A204.1 (cell line): Measurements from ENCODE around the gene PCNX2.

Source experiments
- FAIRE-seq: peaks from 2 replicates; lab custom pipeline; 2012; peaks lifted over from hg19 to GRCh38; lab: Jason Lieb, UNC

The PCNX2 gene

DNA sequence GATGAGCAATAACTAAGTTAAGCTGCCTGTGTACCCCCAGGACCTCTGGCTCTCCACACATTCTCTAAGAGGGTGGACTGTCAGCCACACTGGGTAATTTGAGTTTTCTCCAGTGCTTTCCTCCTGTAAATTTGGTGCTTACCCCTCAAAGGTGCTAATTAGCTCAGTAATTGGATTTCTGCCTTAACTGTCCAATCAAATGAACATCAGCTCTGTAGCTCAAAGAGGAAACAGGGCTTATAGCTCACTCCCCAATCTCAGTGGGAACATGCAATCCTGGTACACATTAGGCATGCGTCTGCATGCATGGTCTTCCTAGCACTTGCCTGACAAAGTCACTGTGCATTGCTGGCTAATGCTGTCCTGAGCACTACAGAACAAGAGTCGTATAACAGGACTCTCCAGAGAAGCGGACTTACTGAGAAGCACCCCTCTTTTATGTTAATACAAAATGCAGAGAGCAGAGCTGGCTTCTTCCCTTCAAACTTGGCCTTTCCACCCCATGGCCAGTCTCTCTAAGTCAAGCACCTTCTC, 235.0 kb downstream of the PCNX2 start:
- no peak for FAIRE-seq

- FAIRE-seq: no peak
These were observed 237.7 kb downstream of the PCNX2 start for GRCh38 chr1:233057836-233058235.

DNA sequence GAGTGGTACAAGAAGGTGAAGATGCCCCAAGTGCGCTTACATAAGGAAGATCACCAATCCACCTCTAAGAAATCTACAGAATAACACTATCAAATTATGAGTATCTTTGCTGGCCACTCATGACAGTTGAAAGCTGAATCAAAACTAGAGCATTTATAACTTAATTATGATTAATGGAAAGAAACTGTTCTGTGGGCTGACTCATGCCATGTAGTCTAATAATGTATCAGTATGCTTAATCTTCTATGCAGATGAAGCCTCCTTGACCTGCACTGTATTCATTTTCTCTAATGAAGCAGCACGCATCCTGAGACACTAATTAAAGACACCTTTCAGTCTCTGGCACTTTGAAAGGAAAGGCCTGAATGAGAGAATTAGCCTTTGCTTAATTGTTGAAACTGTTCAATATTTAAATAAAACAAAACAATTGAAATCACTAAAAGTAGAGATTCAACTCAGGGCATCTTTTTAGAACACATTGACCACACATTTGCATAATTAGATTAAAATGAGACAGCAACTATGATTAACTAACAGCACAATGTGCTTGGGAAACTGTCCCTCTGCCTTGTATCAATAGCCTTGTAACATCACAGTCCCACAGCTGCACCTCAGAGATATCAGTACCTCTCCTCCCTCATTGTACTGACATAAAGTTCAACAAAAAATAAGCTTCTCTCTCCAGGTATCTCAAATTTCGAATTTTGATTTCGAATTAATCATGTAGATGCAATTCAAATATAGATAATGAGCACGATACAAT, 239.5 kb downstream of the PCNX2 start:
- no peak for FAIRE-seq

DNA sequence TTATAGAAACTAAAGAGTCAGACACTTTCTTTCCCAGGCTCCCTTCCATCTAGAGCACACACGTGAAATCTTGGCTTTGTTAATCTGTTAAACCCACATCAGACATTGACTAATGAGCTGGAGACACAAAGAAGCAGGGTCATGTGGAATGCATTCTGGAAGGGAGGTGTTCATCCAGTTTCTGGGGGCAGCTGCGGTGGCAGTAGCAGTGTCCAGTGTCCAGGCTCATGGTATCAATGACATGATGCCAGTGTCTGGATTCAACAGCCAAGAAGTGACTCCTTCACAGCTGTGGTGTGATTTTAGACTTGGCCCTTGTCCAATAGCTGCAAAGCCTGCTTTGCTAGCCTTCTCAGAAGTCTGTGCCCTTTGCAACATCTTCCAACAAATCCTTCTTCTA, 249.9 kb downstream of the PCNX2 start:
- no peak for FAIRE-seq

GRCh38 chr1:233042834-233043233, 252.7 kb downstream of the PCNX2 start:
- FAIRE-seq: no peak

GRCh38 chr1:233040494-233040893, 255.0 kb downstream of the PCNX2 start:
- FAIRE-seq: no peak

DNA sequence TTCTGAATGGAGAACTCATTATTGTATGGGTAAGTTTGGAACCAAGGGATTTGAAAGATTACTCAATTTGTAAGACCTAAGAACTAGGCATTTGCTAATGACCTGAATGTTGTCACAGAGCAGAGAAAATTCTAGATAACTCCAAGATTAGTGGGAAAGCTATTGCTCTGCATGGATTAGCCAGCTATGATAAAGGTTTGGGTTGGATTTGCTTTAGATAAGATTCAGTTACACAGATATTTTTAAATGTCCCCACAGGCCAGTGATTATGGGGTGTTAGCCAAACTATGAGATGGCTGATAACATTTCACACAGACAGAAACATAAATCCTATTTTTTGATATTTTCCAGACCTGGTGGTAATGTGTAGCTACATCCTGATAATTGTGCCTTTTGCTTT, 256.9 kb downstream of the PCNX2 start:
- FAIRE-seq: no peak

GRCh38 chr1:233037843-233038242, 257.7 kb downstream of the PCNX2 start:
- FAIRE-seq: no peak

GRCh38 chr1:233034836-233035235, 260.7 kb downstream of the PCNX2 start:
- FAIRE-seq: no peak

- FAIRE-seq: no peak
These were observed 262.2 kb downstream of the PCNX2 start for GRCh38 chr1:233033361-233033760.

GRCh38 chr1:233032916-233033315, 262.6 kb downstream of the PCNX2 start:
- no peak for FAIRE-seq

DNA sequence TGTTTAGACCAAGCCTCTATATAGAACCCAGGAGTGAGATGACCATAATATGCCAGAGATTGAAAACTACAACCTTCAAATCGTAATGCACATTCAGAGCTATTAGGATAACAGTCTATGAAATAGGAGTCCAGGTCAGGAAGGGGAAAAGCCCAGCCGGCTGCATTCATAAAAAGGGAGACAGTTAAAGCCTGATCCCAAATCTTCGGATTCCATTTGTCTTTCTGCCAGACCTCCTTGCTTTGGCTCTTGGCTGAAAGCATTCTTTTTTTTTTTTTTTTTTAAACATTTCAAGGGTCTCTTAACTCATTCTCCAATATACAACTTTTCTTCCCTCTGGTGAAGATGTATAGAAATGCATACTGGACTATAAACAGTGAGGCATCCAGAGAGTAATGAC, 264.0 kb downstream of the PCNX2 start:
- no peak for FAIRE-seq

DNA sequence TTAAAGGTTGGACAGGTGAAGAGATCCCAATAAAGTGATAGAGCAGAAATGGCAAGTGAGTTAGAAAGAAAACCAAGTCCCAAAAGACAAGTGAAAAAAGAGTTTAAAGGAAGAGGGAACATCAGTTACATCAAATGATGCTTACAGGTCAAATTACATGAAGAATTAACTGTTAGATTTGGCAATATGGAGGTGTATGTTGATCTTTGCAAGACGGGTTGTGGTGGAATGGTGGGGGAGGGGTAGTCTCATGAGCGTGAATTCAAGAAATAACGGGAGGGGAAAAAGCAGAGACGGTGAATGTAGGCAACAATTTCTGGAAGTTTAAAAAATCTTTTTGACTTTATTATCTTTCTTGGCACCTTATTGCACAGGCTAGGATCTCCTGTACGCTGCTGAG, 268.5 kb downstream of the PCNX2 start:
- FAIRE-seq: no peak

- FAIRE-seq: no peak
These were observed 270.0 kb downstream of the PCNX2 start for GRCh38 chr1:233025567-233025966.

DNA sequence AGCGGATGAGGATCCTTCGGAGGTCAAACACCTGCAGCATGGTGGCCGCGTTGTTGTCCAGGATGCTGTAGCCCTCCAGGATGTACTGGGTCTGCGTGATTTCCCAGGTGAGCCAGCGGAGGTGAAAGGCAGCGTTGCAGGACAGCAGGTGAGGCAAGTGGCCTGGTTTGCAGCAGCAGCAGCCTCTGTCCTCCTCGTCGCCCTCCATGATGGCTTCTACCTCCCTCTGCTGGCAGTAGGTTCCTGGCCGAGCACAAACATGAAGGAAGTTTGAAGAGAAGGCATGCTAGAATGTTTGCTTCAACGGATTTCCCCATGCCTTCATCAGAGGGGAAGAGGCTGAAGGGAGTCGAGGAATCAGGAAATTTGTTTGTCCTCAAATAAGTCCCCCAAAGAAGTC, 270.4 kb downstream of the PCNX2 start:
- no peak for FAIRE-seq

DNA sequence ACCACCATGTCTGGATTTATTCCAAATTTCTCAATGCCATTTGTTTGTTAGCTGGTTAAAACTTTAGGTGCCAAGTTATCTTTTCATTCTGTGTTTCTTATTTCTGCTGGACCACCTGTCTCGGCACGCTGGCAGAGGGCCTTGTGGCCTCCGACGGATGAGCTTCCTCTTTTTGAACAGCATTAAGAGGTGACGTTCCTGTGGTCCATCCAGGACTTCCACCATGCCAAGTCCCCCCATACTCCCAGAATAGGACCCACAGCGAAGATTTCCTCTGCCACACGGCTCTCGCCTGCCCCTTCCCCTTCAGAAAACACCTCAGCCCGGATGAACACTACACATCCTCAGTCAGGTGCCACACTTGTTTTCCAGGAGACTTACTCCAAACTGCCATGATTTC, 271.3 kb downstream of the PCNX2 start:
- FAIRE-seq: no peak

DNA sequence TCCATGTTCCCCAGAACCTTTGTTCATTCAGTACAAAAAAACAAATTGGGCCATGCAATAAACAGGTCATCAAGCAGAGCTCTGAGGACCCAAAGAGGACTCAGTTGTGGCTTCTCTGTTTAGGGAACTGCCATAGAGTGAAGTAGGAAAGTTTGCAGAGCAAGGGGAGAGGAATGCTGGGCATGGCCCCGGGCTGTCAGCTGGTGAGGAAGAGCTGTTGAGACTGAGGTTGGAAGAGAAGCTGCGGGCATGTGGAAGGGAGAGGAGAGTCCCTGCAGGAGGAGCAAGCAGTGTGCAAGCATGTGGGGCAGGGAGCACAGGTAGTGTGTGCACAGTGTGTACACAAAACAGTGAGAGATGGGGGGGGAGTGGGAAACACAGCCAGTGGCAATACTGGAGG, 273.3 kb downstream of the PCNX2 start:
- no peak for FAIRE-seq

DNA sequence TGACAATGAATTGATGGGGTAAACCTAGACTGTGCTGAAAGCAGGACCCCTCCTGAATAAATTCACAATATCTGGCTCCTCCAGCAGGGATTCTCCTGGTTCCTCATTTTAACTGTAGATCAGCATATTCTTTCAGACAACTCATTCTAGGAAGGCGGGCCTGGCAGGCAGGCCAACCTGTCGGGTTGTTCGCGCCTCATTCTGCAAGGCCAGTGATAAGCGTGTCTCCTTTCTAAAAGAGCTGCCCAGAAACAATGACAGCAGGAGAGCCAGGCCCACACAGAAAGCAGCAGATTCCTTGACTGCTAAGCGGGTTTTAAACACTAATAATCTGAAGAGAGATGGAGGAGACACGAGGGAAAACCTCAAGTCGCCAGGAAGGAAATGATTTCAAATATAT, 275.1 kb downstream of the PCNX2 start:
- no peak for FAIRE-seq

DNA sequence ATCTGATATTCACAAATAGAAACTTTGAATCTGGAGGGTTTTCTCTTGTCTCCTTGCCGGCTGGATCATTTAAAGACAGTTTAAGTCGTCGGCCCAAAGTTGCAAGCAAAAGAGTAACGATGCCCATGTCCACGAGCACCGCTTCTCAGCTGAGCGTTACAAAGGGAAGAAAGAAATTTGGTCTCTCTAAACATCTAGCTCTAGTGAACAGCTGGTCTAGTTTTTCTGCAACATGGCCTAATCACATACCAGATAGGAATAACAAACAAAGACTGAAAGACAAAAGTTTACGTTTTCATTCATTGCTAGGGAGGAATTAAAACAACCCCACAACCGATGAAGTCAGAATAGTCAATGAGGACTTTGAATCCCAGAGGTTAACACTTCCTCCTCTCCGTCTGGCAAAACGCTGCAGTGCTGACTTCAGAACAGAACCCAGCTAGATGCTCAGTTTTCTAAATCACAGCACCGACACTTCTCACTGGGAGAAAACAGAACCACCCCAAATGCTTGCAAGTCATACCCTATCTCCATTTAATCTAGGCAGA, 275.7 kb downstream of the PCNX2 start:
- no peak for FAIRE-seq

DNA sequence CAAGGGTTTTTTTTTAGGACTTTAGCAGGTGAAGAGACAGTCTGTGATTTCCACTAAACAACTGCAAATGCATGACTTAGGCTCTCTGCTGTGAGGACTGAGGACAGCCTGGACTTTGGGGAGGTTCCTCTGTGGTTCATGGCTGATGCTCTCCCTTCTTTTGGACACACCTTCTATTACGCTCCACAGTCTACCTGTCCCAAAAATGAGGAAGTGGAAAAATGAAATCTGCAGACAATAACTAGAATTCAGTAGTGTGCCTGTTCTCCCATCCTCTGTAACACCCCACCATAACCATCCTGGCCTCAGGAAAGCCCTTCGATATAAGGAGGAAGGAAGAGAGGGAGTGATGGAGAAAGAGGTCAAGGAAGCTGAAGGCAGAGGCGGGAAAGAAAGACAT, 276.4 kb downstream of the PCNX2 start:
- FAIRE-seq: no peak

DNA sequence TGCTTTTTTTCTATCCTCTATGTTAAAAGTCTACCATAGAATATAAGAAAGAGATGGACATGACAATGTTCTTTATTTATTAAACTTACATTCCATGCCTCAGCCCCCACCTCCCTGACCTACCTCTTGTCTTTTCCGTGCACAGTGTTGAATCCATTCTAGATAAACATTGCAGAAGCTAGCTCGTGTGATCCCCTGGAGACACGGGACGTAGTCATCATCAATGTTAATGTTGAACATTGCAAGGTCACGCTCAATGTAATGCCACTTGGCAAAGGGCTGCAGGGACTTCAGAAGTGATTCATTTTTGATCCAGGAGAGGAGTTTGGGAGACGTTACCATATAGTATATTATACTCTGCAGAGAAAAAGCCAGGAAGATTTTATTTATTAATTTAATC, 278.7 kb downstream of the PCNX2 start:
- no peak for FAIRE-seq

- FAIRE-seq: no peak
These were observed 279.6 kb downstream of the PCNX2 start for GRCh38 chr1:233015965-233016364.

GRCh38 chr1:233012021-233012420, 283.5 kb downstream of the PCNX2 start:
- no peak for FAIRE-seq

DNA sequence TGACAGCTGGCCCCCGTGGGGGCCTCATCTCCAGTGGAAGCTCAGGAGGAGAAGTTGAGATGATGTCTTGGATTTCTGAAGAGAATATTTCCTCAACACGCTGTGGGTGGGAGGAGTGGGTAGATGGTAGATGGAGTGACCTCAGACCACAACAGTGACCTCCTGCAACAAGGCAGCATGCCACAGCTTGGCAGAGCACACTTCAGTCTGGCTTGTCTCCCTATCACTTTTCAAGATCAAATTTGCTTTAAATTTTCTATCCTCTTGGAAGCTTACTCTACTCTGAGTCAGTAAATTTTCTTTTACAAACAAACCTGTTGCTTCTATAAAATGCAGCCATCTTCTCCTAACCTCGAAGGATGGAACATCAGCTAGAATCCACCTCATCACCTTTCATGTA, 285.4 kb downstream of the PCNX2 start:
- no peak for FAIRE-seq
